D721Med (cell line): ENCODE measurements around the gene ELAVL3.

ENCODE experiments used
- DNase-seq: peaks from one replicate; pipeline ENCODE4 v3.0.0; 2011; ENCODE audit warnings: low spot score; ENCODE audit not compliant: insufficient read length
- FAIRE-seq: peaks from 2 replicates; lab custom pipeline; 2011; peaks lifted over from hg19 to GRCh38; lab: Jason Lieb, UNC
- TF ChIP-seq, protein P1 (sequence below): IDR thresholded peaks from 2 replicates; pipeline ENCODE4 v1.5.1; 2012; ENCODE audit warnings: mild to moderate bottlenecking, control low read depth; ENCODE audit not compliant: insufficient read depth; ENCODE audit errors: missing control alignments

ELAVL3 gene

DNA sequence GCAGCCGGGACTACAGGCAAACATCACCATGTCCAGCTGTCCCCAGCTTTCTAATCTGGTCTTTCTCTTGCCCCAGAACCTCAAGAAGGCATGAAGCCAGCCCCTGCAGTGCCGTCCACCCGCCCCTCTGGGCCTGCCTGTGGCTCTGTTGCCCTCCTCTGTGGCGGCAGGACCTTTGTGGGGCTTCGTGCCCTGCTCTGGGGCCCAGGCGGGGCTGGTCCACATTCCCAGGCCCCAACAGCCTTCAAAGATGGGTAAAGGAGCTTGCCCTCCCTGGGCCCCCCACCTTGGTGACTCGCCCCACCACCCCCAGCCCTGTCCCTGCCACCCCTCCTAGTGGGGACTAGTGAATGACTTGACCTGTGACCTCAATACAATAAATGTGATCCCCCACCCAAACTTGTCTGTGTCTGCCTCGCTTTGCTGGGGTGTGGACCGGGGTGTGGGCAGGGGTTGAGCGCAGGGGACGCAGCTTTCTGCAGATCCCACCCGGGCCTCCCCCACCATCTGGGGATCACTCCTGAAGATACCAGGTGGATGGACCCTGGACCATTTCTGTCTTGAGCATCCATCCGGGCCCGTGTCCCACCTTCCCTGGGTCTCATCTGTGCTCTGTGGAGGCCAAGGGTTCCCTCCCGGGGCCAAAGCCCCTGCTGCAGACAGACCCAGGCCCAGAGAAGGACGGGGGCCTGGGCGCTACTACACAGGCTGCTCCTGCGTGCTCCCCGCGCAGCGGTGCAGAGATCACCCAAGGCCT, 30.1 kb downstream of the ELAVL3 start:
- TF ChIP-seq, protein P1, sequence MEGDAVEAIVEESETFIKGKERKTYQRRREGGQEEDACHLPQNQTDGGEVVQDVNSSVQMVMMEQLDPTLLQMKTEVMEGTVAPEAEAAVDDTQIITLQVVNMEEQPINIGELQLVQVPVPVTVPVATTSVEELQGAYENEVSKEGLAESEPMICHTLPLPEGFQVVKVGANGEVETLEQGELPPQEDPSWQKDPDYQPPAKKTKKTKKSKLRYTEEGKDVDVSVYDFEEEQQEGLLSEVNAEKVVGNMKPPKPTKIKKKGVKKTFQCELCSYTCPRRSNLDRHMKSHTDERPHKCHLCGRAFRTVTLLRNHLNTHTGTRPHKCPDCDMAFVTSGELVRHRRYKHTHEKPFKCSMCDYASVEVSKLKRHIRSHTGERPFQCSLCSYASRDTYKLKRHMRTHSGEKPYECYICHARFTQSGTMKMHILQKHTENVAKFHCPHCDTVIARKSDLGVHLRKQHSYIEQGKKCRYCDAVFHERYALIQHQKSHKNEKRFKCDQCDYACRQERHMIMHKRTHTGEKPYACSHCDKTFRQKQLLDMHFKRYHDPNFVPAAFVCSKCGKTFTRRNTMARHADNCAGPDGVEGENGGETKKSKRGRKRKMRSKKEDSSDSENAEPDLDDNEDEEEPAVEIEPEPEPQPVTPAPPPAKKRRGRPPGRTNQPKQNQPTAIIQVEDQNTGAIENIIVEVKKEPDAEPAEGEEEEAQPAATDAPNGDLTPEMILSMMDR, result no peak
- no peak for DNase-seq
- FAIRE-seq, result no peak

DNA sequence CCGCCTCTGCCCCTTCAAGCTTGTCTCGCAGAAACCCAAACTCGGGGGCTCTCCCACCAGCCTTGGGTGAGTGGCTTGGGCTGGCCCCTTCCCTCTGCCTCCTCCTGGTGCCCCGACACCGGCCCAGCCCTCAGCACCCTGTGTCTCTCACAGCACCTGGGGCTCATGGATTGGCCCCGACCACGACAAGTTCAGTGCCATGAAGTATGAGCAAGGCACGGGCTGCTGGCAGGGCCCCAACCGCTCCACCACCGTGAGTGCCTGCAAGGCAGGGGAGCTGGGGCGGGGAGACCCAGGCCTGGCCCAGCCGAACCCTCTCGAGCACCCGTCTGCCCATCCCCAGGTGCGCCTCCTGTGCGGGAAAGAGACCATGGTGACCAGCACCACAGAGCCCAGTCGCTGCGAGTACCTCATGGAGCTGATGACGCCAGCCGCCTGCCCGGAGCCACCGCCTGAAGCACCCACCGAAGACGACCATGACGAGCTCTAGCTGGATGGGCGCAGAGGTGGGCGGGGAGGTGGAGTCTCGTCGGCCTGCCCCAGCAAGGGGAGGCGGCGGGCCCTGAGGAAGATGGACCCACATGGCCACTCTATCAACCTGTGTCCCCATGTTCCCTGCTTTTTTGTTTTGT, 31.8 kb downstream of the ELAVL3 start:
- FAIRE-seq, result no peak
- TF ChIP-seq, protein P1, result no peak
- DNase-seq, result no peak

DNA sequence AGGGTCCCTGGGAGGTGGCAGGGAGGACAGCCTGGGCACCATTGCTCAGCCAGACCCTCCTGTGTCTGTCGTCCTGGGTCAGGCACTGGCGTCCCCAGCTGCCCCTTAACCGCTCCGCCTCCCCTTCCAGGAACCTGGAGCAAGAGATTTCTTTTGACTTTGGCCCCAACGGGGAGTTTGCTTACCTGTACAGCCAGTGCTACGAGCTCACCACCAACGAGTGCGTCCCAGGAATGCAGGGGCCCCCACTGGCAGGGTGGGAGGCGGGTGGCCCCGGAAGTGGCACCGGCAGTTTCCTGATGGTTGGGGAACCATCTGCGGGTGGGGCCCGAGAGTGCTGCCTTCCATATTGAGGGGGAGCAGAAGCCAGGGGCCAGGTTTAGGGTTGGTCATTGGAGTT, 32.4 kb downstream of the ELAVL3 start:
- FAIRE-seq (no peak), DNase-seq (no peak)
- TF ChIP-seq, protein P1, result no peak

DNA sequence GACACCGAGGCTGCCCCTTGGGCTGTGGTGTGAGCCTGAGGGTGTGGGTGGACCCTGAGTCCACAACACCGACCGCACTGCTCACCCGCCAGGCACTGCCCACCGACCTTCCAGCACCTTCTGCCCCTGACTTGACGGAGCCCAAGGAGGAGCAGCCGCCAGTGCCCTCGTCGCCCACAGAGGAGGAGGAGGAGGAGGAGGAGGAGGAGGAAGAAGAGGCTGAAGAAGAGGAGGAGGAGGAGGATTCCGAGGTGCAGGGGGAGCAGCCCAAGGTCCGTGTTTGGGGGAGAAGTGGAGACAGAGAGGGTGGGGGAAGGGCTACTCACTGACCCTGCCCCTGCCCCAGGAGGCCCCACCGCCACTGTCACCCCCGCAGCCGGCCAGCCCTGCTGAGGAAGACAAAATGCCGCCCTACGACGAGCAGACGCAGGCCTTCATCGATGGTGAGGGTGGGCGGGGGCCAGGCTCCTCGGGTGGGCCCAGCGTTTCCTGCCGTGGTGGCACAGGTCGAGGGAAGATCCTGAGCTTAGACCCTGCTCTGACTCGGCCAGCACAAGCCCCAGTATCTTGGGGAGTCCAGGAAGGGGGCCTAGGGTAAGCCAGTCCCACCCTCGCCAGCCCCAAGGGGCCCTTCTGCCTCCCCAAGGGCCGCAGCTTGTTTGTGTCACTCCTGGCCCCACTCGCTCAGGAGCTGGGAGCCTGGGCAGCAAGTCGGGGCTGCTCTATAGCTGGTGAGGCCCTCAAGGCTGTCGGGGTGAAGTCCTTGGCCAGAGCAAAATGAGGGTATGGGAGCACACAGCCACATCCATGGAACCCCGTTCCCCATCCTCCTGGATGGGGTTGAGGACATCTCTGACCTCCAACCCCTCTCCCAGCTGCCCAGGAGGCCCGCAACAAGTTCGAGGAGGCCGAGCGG, 33.2 kb downstream of the ELAVL3 start:
- TF ChIP-seq, protein P1, result no peak
- FAIRE-seq (no peak), DNase-seq (no peak)

DNA sequence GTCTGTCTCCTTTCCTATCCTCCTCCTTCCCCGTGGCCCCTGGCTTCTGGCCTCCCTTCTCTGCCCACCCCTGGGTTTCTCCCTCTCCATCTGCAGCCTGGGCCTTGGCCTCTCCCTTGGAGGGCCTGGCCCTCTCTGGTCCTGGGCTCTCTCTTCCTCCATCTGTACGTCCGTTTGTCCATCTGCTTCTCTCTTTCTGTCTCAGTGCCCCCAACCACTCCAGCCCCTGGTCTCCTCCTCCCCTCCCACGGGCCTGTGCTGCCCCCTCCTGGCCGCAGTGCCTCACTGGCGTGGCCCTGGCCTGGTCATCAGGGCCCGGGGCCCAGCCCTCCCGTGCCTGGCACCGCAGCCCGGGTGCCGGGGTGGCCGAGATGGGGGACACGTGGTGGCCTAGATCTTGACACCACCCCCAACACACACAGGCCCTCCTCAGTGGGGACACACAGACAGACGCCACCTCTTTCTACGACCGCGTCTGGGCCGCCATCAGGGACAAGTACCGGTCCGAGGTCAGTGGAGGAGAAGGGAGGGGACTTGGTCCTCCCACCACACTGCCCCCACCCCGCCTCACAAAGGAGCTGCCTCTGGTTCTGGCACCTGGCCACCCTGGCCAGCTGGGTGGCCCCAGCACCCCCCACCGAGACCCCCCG, 34.1 kb downstream of the ELAVL3 start:
- FAIRE-seq (no peak), DNase-seq (peak; percentile 80)

DNA sequence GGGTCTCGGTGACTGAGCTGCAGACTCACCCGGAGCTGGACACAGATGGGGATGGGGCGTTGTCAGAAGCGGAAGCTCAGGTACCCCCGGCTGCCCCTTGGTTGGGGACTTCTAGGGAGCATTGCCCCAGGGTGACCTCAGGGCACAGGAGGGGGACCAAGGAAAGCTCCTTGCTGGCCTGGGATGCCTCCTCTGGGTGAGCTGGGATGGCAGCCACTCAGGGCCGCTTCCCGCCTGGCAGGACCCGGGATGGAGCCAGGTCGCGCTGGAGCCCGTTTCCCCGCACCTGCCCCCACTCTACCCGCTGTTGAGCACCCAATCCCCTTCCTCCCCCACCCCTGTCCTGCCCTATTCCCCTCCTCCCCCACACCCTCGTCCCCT, 34.6 kb downstream of the ELAVL3 start:
- DNase-seq, result no peak
- no peak for FAIRE-seq
- TF ChIP-seq, protein P1, result no peak

More for the DNA sequence above, 34.1 kb downstream of the ELAVL3 start:
- TF ChIP-seq, protein P1, result peak; percentile 53
